ENCODE results near the gene CST7.

GRCh38 chr20:24998631-24999445 lies 49.8 kb downstream of the CST7 start:
- TF ChIP-seq EZH2 (IDR thresholded peaks at IDR 0.05; ENCODE audit: borderline replicate concordance, low read depth, low read length, severe bottlenecking) (no peak), CTCF (IDR thresholded peaks at IDR 0.05; ENCODE audit: borderline replicate concordance, extremely low read depth, low read length, poor library complexity, severe bottlenecking) (no peak)

All from DND-41 (cell line).